DMS53 (cell line): ENCODE data around the gene OR52B4.
"Not testable (repeated sequence)": the region's sequence is repeated elsewhere in the genome, so short reads cannot be mapped to it uniquely, and the experiment has no call there.

Experiments
- DNase-seq: peaks from one replicate; lab custom pipeline; 2025; lab: John Stamatoyannopoulos, UW

Gene OR52B4

DNA sequence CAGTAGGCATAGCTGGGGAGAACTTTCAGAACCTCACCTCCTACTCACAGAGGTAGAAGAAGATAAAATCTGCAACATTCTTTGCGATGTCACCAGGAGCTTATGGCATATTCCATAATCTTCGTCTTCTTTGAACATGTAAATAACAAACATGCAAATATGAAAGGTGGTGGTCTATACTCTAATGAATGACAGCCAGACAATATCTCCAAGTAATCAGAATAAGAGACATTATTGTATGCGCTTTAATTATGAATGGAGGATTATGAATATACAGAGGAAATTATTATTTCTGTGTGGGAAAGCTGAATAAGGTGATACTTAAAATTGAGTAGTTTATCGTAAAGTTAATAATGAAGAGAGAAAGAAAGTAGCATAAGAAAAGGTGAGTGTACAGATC is at the start of gene OR52B4:
OR52B4 (minus strand) TSS at position 101 of the 400 bp plus-strand sequence; CDS start at position 10, 91 bp downstream.
- DNase-seq, result no peak

DNA sequence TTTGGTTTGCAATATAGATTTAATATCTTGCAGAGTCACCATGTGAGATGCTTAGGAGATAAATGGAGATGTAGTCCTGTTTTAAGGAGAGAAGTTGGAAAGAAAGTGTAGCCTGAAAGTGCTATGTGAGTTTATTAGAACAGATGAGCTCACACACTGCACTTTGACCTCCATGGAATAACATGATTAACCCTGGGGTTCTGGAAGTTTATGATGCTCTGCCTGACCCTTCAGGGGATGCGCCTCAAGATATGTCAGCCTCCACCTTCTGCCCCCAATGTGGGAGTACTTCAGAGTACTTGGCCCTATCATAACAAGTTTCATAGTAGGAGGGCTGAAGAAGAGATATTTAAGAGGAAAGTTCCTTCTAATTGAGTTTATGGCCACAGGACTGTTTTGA is 48.6 kb upstream of the OR52B4 start:
- no peak for DNase-seq

DNA sequence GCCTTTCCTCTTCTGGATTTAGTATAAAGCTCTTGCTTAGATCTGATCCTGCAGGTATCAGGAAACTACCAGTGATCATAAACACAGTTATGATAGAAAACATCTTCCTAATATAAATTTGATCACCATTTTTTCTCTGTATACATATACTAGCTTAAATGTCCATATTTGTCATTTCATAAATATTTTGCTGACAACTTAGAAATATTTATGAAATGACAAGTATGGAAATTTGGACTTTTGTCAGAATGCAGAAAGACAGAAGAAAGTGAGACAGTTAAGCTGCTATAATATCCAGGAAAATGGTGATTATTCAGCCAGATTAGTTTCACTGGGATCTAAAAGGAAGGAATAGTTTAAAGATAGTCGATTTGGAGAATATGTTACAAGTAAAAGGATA is 48.1 kb upstream of the OR52B4 start:
- DNase-seq, result no peak

DNA sequence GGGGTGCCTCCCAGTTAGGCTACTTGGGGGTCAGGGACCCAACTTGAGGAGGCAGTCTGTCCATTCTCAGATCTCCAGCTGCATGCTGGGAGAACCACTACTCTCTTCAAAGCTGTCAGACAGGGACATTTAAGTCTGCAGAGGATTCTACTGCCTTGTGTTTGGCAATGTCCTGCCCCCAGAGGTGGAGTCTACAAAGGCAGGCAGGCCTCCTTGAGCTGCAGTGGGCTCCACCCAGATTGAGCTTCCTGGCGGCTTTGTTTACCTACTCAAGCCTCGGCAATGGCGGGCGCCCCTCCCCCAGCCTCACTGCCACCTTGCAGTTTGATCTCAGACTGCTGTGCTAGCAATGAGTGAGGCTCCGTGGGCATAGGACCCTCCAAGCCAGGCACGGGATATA is 38.0 kb upstream of the OR52B4 start:
- DNase-seq, result peak; percentile 41

DNA sequence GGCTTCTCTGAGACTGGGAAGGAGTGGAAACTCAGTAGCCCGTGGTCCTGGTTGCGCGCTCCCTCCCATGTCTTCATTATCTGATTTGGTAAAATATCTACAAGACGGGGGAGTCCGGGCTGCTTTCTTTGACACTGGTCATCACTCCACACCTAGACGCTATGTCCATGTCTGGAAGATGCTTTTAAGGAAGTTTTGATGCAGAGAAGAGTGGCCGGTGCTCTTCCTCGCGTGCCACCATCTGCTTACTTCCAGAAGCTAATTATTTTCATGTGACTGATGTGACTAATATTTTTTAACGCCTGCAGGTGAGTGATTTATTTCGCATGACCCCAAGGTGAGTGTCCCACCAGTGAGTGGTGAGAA is 25.7 kb upstream of the OR52B4 start:
- no peak for DNase-seq

DNA sequence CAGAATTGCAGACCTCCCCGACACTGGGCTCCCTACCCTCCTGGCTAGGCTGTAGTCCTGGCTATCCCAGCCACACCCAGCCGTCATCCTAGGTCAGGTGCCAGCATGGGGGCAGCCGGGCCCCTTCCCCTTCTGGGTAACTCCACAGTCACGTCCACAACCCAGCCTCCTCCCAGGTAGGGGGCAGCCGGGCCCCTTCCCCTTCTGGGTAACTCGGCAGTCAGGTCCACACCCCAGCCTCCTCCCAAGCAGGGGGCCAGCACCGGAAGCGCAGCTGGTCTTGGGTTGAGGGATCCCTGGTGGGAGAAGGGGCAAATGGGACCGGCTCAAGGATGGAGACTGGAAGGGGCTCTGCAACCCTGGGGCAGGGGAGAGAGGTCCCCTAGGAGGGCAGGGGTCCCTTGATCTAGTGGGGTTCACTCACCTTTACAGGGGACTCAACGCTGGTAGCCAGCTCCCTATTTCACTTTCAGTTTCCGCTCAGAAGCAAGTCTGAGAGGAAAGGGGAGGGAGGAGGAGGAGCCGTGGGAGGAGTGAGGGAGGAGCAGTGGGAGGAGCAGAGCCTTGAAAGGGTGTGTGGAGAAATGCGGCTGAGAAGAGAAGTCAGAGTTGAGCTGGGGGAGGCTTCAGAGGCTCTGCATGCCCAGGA is 25.1 kb upstream of the OR52B4 start, which contains the start of gene TRIM21:
TRIM21 (minus strand) TSS at position 494 of the 649 bp plus-strand sequence. CDS start 3,293 bp downstream, outside the sequence.
- DNase-seq, result peak; percentile 90

DNA sequence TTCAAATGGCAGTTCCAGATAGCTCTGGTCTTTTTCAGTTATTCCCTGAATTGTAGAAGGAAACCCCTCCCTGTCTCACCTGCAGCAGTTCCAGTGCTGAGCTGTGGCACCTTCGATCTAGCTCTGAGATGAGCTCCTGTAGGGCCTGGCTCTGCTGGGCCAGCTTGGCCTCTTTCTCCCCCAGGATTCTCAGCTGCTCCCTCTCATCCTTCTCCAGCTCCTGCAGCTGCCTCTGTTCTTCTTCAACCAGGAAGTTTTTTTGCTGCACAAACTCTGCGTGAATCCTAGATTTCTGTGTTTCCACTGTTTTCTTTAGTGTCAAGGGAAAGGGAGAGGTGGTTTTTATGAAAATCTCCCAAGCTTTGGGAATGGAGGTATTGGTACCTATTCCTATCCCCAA is 20.0 kb upstream of the OR52B4 start:
- DNase-seq, result no peak

DNA sequence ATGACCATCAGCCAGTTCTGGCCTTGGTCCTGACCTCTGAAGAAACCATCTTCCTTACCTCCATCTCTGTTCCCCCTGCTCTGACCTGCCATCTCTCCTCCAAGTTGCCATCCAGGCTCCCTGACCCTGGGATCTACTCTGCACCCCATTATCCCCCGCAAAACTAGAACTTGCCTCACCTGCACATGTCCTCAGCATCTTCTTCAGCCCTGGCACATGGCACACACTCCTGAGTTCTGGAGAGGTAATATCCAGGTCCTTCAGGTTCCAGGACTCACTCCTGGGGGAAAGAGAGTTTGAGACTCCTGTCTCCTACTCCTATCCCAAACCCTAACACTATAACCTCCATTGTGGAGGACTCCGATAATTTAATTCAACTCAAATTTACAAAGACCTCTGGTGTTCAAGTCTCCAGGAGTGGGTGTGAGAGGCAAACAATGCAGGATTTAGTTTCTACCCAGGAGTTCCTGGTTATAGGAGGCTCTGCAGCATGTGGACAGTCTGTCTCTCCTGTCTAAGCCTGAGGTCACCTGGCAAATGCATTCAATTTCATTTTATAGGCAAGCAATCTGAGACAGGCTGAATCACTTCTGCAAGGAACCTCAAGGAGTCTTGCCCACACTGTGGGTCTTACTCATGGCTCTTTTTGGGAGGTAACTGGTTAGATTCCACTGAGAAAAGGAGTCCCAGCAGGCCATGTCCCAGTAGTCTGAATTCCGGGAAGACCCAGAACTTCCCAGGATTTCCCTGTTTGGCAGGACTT is 18.0 kb upstream of the OR52B4 start:
- DNase-seq, result no peak

DNA sequence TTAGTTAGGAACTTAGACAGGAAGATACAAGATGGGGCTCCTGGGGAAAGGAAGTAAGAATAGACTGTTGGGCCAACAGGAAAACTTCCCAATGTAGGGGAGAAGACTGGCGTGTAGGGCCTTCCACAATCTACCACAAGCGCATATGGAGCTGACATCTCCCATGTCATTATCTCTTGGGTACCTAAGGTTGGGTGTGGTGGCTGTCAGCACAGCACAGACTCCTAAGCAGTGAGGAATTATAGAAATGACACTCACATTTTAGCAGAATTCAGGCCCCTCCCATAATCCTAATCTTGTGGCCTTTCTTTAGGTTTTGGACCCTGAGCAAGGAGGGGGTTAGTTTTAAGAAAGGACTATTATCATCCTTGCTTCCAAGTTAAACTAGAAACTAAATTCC is 13.7 kb upstream of the OR52B4 start:
- DNase-seq, result no peak

DNA sequence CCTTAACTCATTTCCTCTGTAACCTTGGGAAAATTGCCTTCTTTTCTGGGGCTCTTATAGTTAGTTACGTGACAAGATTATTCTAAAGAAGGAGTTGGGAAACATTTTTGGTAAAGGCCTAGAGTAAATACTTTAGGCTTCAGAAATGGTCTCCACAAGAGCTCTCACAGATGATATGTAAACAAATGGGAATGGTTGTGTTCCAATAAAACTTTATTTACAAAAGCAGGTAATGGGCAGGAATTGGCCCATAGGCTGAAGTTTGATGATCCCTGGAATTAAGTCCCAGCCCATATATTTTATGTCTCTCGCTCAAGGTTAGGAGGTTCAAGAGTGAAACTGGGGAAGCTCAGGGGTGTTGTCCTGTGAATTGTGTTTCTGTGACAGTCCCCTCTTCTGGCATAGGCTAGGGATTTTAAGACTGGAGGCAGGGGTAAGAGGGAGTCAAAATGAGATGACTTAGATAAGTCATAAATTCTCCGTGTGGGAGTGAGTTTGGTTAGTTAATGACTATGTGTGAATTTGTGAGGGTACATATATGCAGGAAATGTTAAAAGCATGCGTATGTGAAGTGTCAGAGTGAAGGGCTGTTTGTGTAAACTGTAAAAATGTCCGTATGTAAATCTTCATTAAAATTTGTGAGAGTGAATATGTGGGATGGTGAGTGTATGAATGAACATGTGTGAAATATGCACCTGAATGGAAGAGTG is 7.4 kb upstream of the OR52B4 start:
- DNase-seq, result no peak

DNA sequence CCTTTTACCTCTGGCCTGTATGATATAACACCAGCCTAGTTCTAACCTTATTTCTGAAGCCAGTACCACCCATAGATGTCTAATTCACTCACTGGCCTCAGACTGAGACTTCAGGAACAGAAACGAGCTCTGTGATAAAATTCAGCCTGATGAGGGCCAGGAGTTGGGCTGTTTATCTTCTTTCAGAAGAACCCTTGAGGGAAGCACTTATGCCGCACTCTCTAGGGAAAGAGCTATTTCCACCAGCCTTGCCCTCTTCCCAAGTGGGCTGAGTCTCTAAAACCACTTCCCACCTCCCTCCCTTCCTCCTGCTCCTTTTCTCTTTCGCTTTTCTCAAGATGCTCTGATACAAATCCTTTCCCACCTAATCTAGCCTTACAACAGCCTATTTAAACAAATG is 2.0 kb upstream of the OR52B4 start:
- DNase-seq, result no peak

DNA sequence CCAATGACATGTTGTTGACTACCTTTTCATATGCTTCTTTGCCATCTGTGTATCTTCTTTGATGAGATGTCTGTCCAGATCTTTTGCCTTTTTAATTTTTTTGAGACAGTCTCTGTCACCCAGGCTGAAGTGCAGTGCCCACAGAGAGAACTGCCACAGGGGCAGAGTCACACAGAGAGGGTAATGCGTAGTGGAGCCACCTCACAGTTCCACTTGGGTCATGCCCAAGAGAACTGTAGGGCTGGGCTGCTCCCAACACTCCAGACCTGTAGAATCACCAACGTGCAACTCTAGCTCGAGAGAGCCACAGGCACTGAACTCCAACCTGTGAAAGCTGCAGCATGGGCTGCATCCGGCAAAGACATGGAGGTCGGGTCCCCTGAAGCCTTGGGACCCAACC is 20.0 kb downstream of the OR52B4 start:
- not testable (repeated sequence) for DNase-seq

DNA sequence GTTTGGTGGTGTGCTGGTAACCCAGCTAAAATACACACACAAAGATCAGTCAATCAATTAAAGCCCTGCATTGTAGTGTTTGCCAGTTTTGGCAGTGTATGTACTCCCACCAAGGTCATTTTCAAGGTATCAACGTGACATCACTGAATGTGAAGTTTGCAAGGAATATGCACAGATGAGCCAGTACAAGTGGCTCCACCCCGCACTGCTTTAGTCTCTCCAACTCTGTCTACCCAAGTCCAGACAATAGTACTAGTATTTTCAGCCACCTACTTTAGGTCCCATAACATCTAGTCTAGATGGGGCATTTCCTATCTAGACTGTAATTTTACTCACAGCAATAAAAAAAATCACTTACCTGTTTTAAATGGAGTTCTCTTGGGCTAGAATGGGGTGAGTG is 22.8 kb downstream of the OR52B4 start:
- DNase-seq, result not testable (repeated sequence)

DNA sequence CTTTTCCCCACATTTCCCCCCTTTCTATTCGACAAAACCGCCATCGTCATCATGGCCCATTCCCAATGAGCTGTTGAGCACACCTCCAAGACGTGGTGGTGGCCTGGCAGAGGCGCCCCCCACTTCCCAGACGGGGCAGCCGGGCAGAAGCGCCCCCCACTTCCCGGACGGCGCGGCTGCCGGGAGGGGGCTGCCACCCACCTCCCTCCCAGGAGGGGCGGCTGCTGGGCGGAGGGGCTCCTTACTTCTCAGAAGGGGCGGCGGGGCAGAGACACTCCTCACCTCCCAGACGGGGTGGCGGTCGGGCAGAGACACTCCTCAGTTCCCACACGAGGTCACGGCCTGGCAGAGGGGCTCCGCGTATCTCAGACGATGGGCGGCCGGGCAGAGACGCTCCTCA is 33.8 kb downstream of the OR52B4 start:
- not testable (repeated sequence) for DNase-seq
